GM10847 (cell line): ENCODE results near the gene TET2.

Experiments used
- POLR2A ChIP-seq: IDR thresholded peaks from 2 replicates; pipeline ENCODE4 v1.6.1; 2011; ENCODE audit not compliant: insufficient read length; ENCODE audit errors: extremely low read depth

Gene TET2

GRCh38 chr4:105129286-105130040 lies 17.2 kb upstream of the TET2 start:
- no peak for TF ChIP-seq POLR2A

DNA sequence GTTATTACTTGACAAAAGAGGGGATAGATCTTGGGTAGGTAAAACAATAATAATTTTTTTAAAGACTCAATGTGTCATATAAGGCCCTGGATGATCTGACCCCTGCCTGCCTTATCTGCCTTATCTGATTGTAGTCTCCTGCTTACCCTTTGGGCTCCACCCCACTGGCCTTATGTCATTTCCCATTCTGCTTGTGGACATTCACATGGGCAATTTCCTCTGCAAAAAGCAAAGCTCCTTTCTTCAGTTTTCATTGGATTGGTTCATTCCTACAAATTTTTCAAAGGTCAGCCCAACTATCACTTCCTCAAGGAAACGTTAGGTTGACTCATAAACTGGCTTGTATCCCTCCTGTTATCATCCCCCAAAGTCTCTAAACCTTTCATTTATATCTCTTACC lies 15.7 kb upstream of the TET2 start:
- TF ChIP-seq POLR2A = no peak

GRCh38 chr4:105133976-105134375 lies 12.7 kb upstream of the TET2 start:
- no peak for TF ChIP-seq POLR2A

DNA sequence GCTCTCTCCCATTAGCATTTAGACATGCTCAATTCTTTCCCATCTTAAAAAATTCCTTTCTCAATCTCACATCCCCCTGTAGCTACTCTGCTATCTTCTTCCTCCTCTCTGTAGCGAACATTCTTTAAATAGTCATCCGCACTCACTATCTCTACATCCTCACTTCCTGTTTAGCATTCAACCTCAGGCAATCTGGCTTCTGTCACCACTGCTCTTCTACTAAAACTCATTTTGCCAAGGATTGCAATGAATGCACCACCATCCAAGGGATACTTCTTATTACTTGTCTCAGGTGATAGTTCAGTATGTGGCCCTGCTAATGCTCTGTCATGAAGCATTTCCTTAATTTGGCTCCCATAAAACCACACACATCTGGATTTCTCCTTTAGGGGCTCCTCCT lies 10.9 kb upstream of the TET2 start:
- no peak for TF ChIP-seq POLR2A

- TF ChIP-seq POLR2A = no peak
Measured at GRCh38 chr4:105137121-105137875, 9.4 kb upstream of the TET2 start.

DNA sequence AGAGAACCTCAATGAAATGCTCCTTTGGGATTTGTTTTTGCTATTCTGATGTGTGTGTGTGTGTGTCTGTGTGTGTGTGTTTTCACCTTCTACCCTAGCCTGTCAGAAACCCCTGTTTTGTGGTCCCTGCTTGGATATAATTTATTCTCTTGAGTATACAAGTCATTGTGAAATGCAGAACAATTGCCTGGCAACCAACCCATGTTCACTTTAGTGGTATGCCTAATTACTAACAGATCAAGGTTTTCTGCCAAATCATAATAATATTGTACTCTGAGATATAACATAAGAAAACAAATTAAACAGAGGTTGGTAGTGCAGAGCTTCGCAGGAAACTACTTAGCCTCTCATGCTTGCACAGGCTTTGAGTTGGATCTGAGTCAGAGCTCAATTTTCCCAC lies 7.0 kb upstream of the TET2 start:
- no peak for TF ChIP-seq POLR2A

DNA sequence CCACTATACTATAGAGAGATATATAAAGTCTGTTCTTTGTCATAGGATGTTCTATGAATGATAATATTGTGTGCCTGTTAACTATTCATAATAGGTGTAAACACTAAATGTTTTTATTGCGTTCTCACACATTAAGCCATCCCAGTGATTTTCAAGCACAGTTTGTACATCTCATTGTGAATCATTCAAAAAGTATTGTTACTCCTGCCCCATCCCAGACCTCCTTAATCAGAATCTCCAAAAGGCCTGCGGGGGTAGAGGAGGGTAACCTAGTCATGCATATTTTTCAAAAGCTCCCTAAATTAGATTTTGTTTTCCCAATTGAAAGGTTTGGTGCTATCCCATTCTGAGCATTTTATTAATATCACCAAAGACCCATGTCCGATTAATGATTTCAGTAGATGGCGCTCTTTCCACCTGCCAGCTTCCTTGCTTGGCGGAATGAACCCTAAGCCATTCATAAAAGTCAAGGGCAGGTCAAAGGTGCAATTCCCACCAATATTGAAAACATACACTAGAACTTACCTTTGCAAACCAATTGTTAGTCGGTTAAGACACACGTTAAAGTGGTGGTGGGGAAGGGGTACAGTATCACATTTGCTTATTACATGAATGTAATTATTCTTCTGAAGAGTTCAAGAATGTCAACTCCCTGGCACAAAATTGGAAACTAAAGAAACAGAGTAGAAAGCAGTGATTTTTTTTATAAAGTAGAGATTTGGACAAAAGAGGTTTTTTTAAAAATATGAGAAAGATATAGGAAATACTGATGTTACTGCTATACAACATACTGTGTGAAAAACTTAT lies 5.8 kb upstream of the TET2 start:
- no peak for TF ChIP-seq POLR2A

GRCh38 chr4:105145156-105145902 lies 1.3 kb upstream of the TET2 start:
- TF ChIP-seq POLR2A = no peak

- no peak for TF ChIP-seq POLR2A
Measured at GRCh38 chr4:105145903-105146275, 787 bp upstream of the TET2 start.

- no peak for TF ChIP-seq POLR2A
Measured at GRCh38 chr4:105147016-105147552, 408 bp downstream of the TET2 start.

DNA sequence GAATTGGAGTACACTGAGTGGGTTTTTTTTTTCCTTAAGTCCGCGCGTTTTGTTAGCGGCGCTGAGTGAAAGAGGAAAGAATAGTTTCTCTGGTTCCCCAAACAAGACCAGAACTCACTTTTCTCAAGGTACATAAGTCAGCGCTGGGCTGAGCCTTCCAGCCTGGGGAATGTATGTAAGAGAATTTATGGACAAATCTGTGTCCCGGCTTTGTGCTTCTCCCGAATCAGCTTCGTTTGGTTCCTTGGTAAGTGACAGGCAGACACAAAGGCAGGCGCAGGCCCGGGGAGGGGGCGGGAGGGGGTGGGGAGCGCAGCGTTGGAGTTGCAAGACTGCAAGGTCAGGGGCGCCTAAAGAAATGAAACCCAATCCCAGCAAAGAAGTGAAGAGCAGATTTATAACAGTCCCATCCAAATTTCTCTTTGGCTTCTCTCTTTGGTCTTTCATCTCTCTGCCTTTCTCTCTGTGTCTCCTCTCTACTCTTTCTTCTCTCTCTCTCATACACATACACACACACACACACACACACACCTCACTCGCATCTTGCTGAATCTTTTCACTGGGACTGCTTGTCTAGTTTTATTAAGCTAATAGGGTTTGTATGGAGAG lies 981 bp downstream of the TET2 start:
- TF ChIP-seq POLR2A = no peak

- no peak for TF ChIP-seq POLR2A
Measured at GRCh38 chr4:105148356-105148755, 1.7 kb downstream of the TET2 start.

- TF ChIP-seq POLR2A = no peak
Measured at GRCh38 chr4:105148776-105149175, 2.1 kb downstream of the TET2 start.

DNA sequence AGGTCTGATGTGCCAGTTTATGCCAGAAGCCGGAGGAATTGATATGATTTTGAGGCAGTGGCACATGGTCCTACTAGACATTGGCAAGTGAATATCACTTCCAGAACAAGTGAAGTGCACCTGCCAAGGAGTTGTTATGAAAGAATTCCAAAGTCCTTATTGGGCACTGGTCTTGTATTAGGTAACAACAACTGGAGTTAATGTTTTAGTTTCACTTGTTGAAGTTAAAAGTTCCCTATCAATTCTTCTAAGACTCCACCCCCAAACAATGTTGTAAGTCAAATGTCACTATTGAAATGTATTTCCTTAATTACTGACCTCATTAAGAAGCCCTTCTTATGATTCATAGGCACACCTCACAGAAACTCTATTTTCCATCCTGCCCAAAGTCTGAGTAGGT lies 3.1 kb downstream of the TET2 start:
- no peak for TF ChIP-seq POLR2A

GRCh38 chr4:105150503-105150902 lies 3.8 kb downstream of the TET2 start:
- no peak for TF ChIP-seq POLR2A

- no peak for TF ChIP-seq POLR2A
Measured at GRCh38 chr4:105153749-105154148, 7.1 kb downstream of the TET2 start.
